ENCODE measurements around the gene ATP6AP2. TPM values are rescaled to one million over a fixed set of nuclear protein-coding genes. Genes with fewer than 3 reads are reported as not detected.

ATP6AP2 gene
- total and polyA plus RNA-seq, 2 donors (not counting 1 experiment from before 2014, with no cell fraction given): 29.0 to 53.3 TPM

GRCh38 chrX:40558590-40558989 lies 22.2 kb upstream of the ATP6AP2 start:
- Histone ChIP-seq H3K9ac (ENCODE audit: low read length) (no peak overlapping the region), H2AFZ (ENCODE audit: insufficient read depth, low read depth, low read length, poor library complexity, severe bottlenecking) (no peak overlapping the region), H3K79me2 (ENCODE audit: control insufficient read depth, insufficient read depth, low read length) (no peaks in the 10 kb centered on the region), H3K4me2 (replicated peaks; ENCODE audit: low read depth, low read length, poor library complexity, severe bottlenecking) (no peak overlapping the region), H3K36me3 (replicated peaks in 1 of 2; ENCODE audit: control extremely low read depth in 1 of 2, control insufficient read depth in 1 of 2, extremely low read depth in 1 of 2, insufficient read depth in 2 of 2, low read length in 1 of 2) (no peaks in the 10 kb centered on the region), H3K27ac (ENCODE audit: low read length in 2 of 2) (no peak overlapping the region), H4K20me1 (ENCODE audit: control insufficient read depth, insufficient read depth, low read length, poor library complexity, severe bottlenecking) (no peaks in the 10 kb centered on the region), H3K9me3 (ENCODE audit: control extremely low read depth in 1 of 3, control insufficient read depth in 2 of 3, insufficient read depth in 1 of 3, low read length in 2 of 3) (no peaks in the 10 kb centered on the region), H3K27me3 (replicated peaks in 1 of 4; ENCODE audit: control extremely low read depth in 1 of 4, control insufficient read depth in 3 of 4, insufficient read depth in 4 of 4, low read length in 3 of 4) (no peaks in the 10 kb centered on the region), H3K4me3 (ENCODE audit: control extremely low read depth in 1 of 5, extremely low read depth in 1 of 5, insufficient read depth in 1 of 5, low read depth in 2 of 5, low read length in 4 of 5) (no peak overlapping the region), H3K4me1 (ENCODE audit: control insufficient read depth in 2 of 2, insufficient read depth in 2 of 2, low read length in 2 of 2) (no peaks in the 10 kb centered on the region)
- intact Hi-C loops (cut with micrococcal nuclease): no loop called here
- Mint-ChIP-seq H3K9me3 (ENCODE audit: insufficient read depth) (no peaks in the 10 kb centered on the region), H3K4me1 (no peaks in the 10 kb centered on the region), H3K27ac (no peak overlapping the region), H3K27me3 (no peaks in the 10 kb centered on the region), H3K4me3 (no peak overlapping the region)
- CTCF ChIA-PET: no interaction called here
- DNase-seq (no peak), ATAC-seq (ENCODE audit: low read depth) (no peak)
- TF ChIP-seq EZH2 (IDR thresholded peaks at IDR 0.05; ENCODE audit: borderline replicate concordance, insufficient read depth, low read depth, low read length, poor library complexity, severe bottlenecking): no peak
- TF ChIP-seq, protein P1, sequence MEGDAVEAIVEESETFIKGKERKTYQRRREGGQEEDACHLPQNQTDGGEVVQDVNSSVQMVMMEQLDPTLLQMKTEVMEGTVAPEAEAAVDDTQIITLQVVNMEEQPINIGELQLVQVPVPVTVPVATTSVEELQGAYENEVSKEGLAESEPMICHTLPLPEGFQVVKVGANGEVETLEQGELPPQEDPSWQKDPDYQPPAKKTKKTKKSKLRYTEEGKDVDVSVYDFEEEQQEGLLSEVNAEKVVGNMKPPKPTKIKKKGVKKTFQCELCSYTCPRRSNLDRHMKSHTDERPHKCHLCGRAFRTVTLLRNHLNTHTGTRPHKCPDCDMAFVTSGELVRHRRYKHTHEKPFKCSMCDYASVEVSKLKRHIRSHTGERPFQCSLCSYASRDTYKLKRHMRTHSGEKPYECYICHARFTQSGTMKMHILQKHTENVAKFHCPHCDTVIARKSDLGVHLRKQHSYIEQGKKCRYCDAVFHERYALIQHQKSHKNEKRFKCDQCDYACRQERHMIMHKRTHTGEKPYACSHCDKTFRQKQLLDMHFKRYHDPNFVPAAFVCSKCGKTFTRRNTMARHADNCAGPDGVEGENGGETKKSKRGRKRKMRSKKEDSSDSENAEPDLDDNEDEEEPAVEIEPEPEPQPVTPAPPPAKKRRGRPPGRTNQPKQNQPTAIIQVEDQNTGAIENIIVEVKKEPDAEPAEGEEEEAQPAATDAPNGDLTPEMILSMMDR (IDR thresholded peaks at IDR 0.05): no peak
- WGBS (ENCODE audit: insufficient coverage): no CpG with 5 or more reads among the region's 4 CpGs
- POLR2A ChIA-PET: no interaction called here

DNA sequence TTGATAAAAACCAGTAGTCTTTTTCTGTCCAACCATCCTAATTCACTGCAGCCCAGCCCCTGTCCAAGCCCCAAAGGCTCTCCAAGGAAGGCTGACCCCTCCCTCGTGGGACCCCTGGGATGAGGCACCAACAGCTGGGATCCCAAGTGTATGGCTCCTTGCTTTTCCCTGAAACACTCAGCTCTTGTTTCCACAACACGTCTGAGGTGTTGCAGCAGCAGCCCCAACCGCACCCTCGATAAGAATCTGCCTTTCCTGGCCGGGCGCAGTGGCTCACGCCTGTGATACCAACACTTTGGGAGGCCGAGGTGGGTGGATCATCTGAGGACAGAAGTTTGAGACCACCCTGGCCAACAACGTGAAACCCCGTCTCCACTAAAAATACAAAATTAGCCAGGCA lies 17.0 kb upstream of the ATP6AP2 start:
- H3K4me1 Mint-ChIP-seq: no peaks in the 10 kb centered on the region
- no peak overlapping the region for H3K4me3 ChIP-seq (ENCODE audit: control extremely low read depth in 1 of 5, extremely low read depth in 1 of 5, insufficient read depth in 1 of 5, low read depth in 2 of 5, low read length in 4 of 5)
- no peak overlapping the region for H2AFZ ChIP-seq (ENCODE audit: insufficient read depth, low read depth, low read length, poor library complexity, severe bottlenecking)
- H3K27me3 ChIP-seq (replicated peaks in 1 of 4; ENCODE audit: control extremely low read depth in 1 of 4, control insufficient read depth in 3 of 4, insufficient read depth in 4 of 4, low read length in 3 of 4): no peaks in the 10 kb centered on the region
- no peaks in the 10 kb centered on the region for H3K9me3 ChIP-seq (ENCODE audit: control extremely low read depth in 1 of 3, control insufficient read depth in 2 of 3, insufficient read depth in 1 of 3, low read length in 2 of 3)
- no peak overlapping the region for H3K27ac ChIP-seq (ENCODE audit: low read length in 2 of 2)
- H3K27ac Mint-ChIP-seq: no peak overlapping the region
- intact Hi-C loops (cut with micrococcal nuclease): no loop called here
- H3K9ac ChIP-seq (ENCODE audit: low read length): no peak overlapping the region
- H3K27me3 Mint-ChIP-seq: no peaks in the 10 kb centered on the region
- H3K4me3 Mint-ChIP-seq: no peak overlapping the region
- 95% methylated on average over 7 of the region's 10 CpGs for WGBS (ENCODE audit: insufficient coverage)
- no peak overlapping the region for H3K4me2 ChIP-seq (replicated peaks; ENCODE audit: low read depth, low read length, poor library complexity, severe bottlenecking)
- ChIA-PET POLR2A (no interaction called here), CTCF (no interaction called here)
- no peaks in the 10 kb centered on the region for H4K20me1 ChIP-seq (ENCODE audit: control insufficient read depth, insufficient read depth, low read length, poor library complexity, severe bottlenecking)
- H3K9me3 Mint-ChIP-seq (ENCODE audit: insufficient read depth): no peaks in the 10 kb centered on the region
- no peak for DNase-seq
- TF ChIP-seq, protein P1 (IDR thresholded peaks at IDR 0.05): no peak
- no peak for TF ChIP-seq EZH2 (IDR thresholded peaks at IDR 0.05; ENCODE audit: borderline replicate concordance, insufficient read depth, low read depth, low read length, poor library complexity, severe bottlenecking)
- no peaks in the 10 kb centered on the region for H3K36me3 ChIP-seq (replicated peaks in 1 of 2; ENCODE audit: control extremely low read depth in 1 of 2, control insufficient read depth in 1 of 2, extremely low read depth in 1 of 2, insufficient read depth in 2 of 2, low read length in 1 of 2)
- ATAC-seq (ENCODE audit: low read depth): no peak
- H3K4me1 ChIP-seq (ENCODE audit: control insufficient read depth in 2 of 2, insufficient read depth in 2 of 2, low read length in 2 of 2): no peaks in the 10 kb centered on the region
- no peaks in the 10 kb centered on the region for H3K79me2 ChIP-seq (ENCODE audit: control insufficient read depth, insufficient read depth, low read length)

All from B cell (primary cell).